Measurements from ENCODE around the gene P3H3.
A peak's percentile ranks its signal among the peaks of the same experiment; 100 is the strongest.
"Not testable (repeated sequence)": the region's sequence is repeated elsewhere in the genome, so short reads cannot be mapped to it uniquely, and the experiment has no call there.

P3H3 gene

GRCh38 chr12:6845395-6845794, 17.2 kb downstream of the P3H3 start:
- no peak for DNase-seq

- no peak for DNase-seq
Measured at GRCh38 chr12:6846316-6846869, 18.2 kb downstream of the P3H3 start.

- no peak for DNase-seq
Measured at GRCh38 chr12:6847676-6848075, 19.5 kb downstream of the P3H3 start.

- DNase-seq = no peak
Measured at GRCh38 chr12:6849427-6849826, 21.2 kb downstream of the P3H3 start.

- DNase-seq = no peak
Measured at GRCh38 chr12:6849976-6850560, 21.9 kb downstream of the P3H3 start.

- no peak for DNase-seq
Measured at GRCh38 chr12:6850796-6851152, 22.6 kb downstream of the P3H3 start.

GRCh38 chr12:6851153-6851920, 23.1 kb downstream of the P3H3 start, which contains the start of gene CDCA3:
TSS of gene CDCA3 (minus strand) at chr12:6851286. CDS start at chr12:6850952, 334 bp downstream.
- DNase-seq = peak; percentile 83

- peak; percentile 98 for DNase-seq
Measured at GRCh38 chr12:6851921-6852650, 23.9 kb downstream of the P3H3 start, which contains the start of gene USP5. TSS of gene USP5 (plus strand) at chr12:6852150. CDS start at chr12:6852180, 30 bp downstream.

- peak; percentile 53 for DNase-seq
Measured at GRCh38 chr12:6852651-6853354, 24.6 kb downstream of the P3H3 start.

GRCh38 chr12:6853626-6854025, 25.4 kb downstream of the P3H3 start:
- DNase-seq = no peak

GRCh38 chr12:6854036-6854435, 25.8 kb downstream of the P3H3 start:
- no peak for DNase-seq

GRCh38 chr12:6855322-6855721, 27.1 kb downstream of the P3H3 start:
- no peak for DNase-seq

GRCh38 chr12:6858799-6859198, 30.6 kb downstream of the P3H3 start:
- no peak for DNase-seq

GRCh38 chr12:6860116-6860515, 31.9 kb downstream of the P3H3 start:
- no peak for DNase-seq

- DNase-seq = no peak
Measured at GRCh38 chr12:6860942-6861341, 32.7 kb downstream of the P3H3 start.

GRCh38 chr12:6861391-6861790, 33.2 kb downstream of the P3H3 start:
- no peak for DNase-seq

- no peak for DNase-seq
Measured at GRCh38 chr12:6863033-6863432, 34.8 kb downstream of the P3H3 start.

GRCh38 chr12:6863586-6864321, 35.5 kb downstream of the P3H3 start:
- DNase-seq = no peak

- not testable (repeated sequence) for DNase-seq
Measured at GRCh38 chr12:6865307-6865706, 37.1 kb downstream of the P3H3 start.

GRCh38 chr12:6866163-6866919, 38.1 kb downstream of the P3H3 start:
- DNase-seq = no peak

GRCh38 chr12:6866920-6867412, 38.8 kb downstream of the P3H3 start:
- no peak for DNase-seq

Data from activated effector memory CD4-positive, alpha-beta T cell treated with Interleukin-2 at 50 U/mL for 16 hours (primary cell).